ENCODE data around the gene SNRPD3. TPM values are rescaled to one million over a fixed set of nuclear protein-coding genes. Genes with fewer than 3 reads are reported as not detected.

The SNRPD3 gene
- total and polyA plus RNA-seq, 2 donors (not counting 3 experiments of a cell fraction or from before 2014, with no cell fraction given): 121 to 253 TPM

DNA sequence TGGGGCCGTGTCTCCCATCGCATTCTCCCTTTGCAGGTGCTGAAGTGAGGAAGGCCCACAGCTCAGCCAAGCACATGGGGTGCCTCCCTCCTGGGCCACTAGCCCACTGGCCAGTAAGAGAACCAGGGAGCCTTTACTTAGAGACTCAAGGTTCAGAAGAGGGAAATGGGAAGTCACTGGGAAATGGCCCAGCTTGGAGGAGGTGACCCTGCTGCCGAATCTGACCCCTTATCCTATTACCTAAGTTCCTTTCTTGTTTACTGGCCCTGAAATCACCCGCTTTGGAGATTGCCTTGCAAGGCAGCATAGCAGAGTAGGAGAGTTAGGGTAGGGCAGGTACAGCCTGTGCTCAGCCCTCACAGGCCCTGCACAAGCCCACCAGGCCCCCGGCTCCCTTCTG lies 36.3 kb upstream of the SNRPD3 start:
- intact Hi-C loops (cut with micrococcal nuclease): no loop called here
- Histone ChIP-seq H3K9me1 (replicated peaks; ENCODE audit: control insufficient read depth, extremely low read depth, insufficient read depth, low read length) (no peaks in the 10 kb centered on the region), H3K36me3 (ENCODE audit: control insufficient read depth in 2 of 2, extremely low read depth in 1 of 2, insufficient read depth in 2 of 2, low read length in 2 of 2) (no peaks in the 10 kb centered on the region), H3K27me3 (ENCODE audit: control insufficient read depth in 2 of 2, insufficient read depth in 2 of 2, low read length in 2 of 2) (peaks cover 1 to 2% of the 10 kb centered on the region in 2 experiments), H3K4me1 (ENCODE audit: control insufficient read depth, extremely low read depth, insufficient read depth, low read length) (peaks cover 9% of the 10 kb centered on the region), H4K20me1 (replicated peaks; ENCODE audit: control insufficient read depth, extremely low read depth, insufficient read depth, low read length) (no peaks in the 10 kb centered on the region), H3K9ac (replicated peaks; ENCODE audit: extremely low read depth, insufficient read depth, low read length) (no peak overlapping the region), H3K4me2 (ENCODE audit: insufficient read depth, low read length) (no peak overlapping the region), H3K4me3 (replicated peaks in 1 of 3; ENCODE audit: insufficient read depth in 1 of 3, low read depth in 1 of 3, low read length in 3 of 3) (no peak overlapping the region), H3K79me2 (ENCODE audit: control insufficient read depth, insufficient read depth, low read length) (no peaks in the 10 kb centered on the region), H3K27ac (ENCODE audit: insufficient read depth, low read depth, low read length) (no peak overlapping the region), H2AFZ (ENCODE audit: low read depth, low read length) (no peak overlapping the region), H3K9me3 (replicated peaks; ENCODE audit: control insufficient read depth, insufficient read depth, low read length) (no peaks in the 10 kb centered on the region)
- no peak for FAIRE-seq
- CTCF ChIA-PET: interaction anchor here (1.1 to 1.8 kb wide), 3 partner anchors 11 to 96 kb away, joined by 3 to 8 read pairs (median 6); no protein-coding TSS in a partner anchor
- DNase-seq (ENCODE audit: low read depth, low spot score): no peak
- BruUV-seq (replicated peaks): no TSS peak
- dilution Hi-C loops (cut with MboI; ENCODE audit: extremely low pct_ligation_motif_present, low sequenced_read_pairs): no loop called here
- no peak for TF ChIP-seq POLR2AphosphoS5 (IDR thresholded peaks at IDR 0.05; ENCODE audit: insufficient read depth, low read depth, low read length)
- TF ChIP-seq POLR2A (IDR thresholded peaks at IDR 0.05; ENCODE audit: low read depth, low read length): no peak
- no peak for TF ChIP-seq FOS (IDR thresholded peaks at IDR 0.05; ENCODE audit: borderline replicate concordance, insufficient read depth, low read length)
- TF ChIP-seq, protein P1, sequence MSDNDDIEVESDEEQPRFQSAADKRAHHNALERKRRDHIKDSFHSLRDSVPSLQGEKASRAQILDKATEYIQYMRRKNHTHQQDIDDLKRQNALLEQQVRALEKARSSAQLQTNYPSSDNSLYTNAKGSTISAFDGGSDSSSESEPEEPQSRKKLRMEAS (IDR thresholded peaks at IDR 0.05; ENCODE audit: insufficient read depth, insufficient read length): no peak
- TF ChIP-seq, protein P2, sequence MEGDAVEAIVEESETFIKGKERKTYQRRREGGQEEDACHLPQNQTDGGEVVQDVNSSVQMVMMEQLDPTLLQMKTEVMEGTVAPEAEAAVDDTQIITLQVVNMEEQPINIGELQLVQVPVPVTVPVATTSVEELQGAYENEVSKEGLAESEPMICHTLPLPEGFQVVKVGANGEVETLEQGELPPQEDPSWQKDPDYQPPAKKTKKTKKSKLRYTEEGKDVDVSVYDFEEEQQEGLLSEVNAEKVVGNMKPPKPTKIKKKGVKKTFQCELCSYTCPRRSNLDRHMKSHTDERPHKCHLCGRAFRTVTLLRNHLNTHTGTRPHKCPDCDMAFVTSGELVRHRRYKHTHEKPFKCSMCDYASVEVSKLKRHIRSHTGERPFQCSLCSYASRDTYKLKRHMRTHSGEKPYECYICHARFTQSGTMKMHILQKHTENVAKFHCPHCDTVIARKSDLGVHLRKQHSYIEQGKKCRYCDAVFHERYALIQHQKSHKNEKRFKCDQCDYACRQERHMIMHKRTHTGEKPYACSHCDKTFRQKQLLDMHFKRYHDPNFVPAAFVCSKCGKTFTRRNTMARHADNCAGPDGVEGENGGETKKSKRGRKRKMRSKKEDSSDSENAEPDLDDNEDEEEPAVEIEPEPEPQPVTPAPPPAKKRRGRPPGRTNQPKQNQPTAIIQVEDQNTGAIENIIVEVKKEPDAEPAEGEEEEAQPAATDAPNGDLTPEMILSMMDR (IDR thresholded peaks at IDR 0.05; ENCODE audit: extremely low read depth in 1 of 2, insufficient read depth in 1 of 2, low read depth in 1 of 2, low read length in 2 of 2): no peak
- TF ChIP-seq GATA2 (IDR thresholded peaks at IDR 0.05; ENCODE audit: insufficient read depth, insufficient read length, low read depth, low read length): no peak
- TF ChIP-seq EZH2 (IDR thresholded peaks at IDR 0.05; ENCODE audit: borderline replicate concordance, low read depth, low read length, severe bottlenecking): no peak
- no peak for TF ChIP-seq MYC (IDR thresholded peaks at IDR 0.05; ENCODE audit: low read depth, low read length)
- no peak for TF ChIP-seq JUN (IDR thresholded peaks at IDR 0.05; ENCODE audit: borderline replicate concordance, insufficient read depth, insufficient read length, low read depth)
- POLR2A ChIA-PET: no interaction called here

All from endothelial cell of umbilical vein (primary cell).